Measurements from ENCODE around the gene PTPRM. TPM values are rescaled to one million over a fixed set of nuclear protein-coding genes. Genes with fewer than 3 reads are reported as not detected.

Gene PTPRM
- total and polyA plus RNA-seq, 2 of the 4 experiments (the other 2 are of a cell fraction), result 28.3 to 51.2 TPM

DNA sequence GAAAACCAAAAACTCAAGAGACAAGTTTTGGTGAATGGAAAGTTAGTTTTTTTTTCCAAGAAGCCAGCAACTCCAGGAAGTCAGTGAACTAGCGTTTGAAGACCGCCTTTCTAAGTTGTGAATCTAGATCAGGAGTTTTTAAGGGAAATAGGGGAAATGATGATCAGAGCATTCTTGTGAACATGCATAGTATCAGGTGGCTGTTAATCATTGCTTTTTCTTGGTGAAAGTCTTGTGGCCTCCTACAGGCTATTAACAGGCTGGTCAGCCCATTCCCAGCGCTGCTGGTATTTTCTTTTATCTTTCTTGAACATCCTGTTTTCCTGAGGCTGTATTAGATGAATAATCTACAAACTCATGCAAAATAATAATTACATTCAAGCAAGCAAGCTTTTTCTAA lies 155.8 kb downstream of the PTPRM start:
- 0 out of 2 replicates have a peak, but pooled peaks cover 1% of the 10 kb centered on the region for H3K4me1 ChIP-seq (ENCODE audit: control insufficient read depth, insufficient read depth, low read length)
- H3K4ac ChIP-seq (ENCODE audit: low read depth, low read length), result no peak overlapping the region
- no peaks in the 10 kb centered on the region for H4K20me1 ChIP-seq (ENCODE audit: insufficient read depth, low read length)
- peaks cover 0 to 4% of the 10 kb centered on the region in 2 experiments; a peak in 1 of 4 replicates for H3K79me1 ChIP-seq (ENCODE audit: low read depth in 1 of 2, low read length in 2 of 2)
- no peak overlapping the region for H2AK9ac ChIP-seq (replicated peaks; ENCODE audit: low read depth, low read length, poor library complexity)
- no peak overlapping the region for H4K91ac ChIP-seq (ENCODE audit: insufficient read depth, low read depth, low read length)
- no peak overlapping the region for H2AFZ ChIP-seq (replicated peaks; ENCODE audit: low read length, poor library complexity)
- no CpG with 5 or more reads among the region's 3 CpGs for WGBS, 2 experiments (ENCODE audit: extremely low coverage in 2 of 2, insufficient read length in 1 of 2)
- no peak overlapping the region for H3K14ac ChIP-seq (replicated peaks; ENCODE audit: low read depth, low read length)
- H2BK15ac ChIP-seq (ENCODE audit: low read depth, low read length), result no peak overlapping the region
- no peaks in the 10 kb centered on the region for H3K36me3 ChIP-seq (ENCODE audit: control insufficient read depth, insufficient read depth, low read length)
- intact Hi-C loops (cut with micrococcal nuclease), result no loop called here
- no peak overlapping the region for H2BK20ac ChIP-seq (ENCODE audit: low read depth, low read length)
- no peak overlapping the region for H4K5ac ChIP-seq (ENCODE audit: low read depth, low read length)
- H3K18ac ChIP-seq (ENCODE audit: low read depth, low read length), result no peak overlapping the region
- no peak overlapping the region for H3K23ac ChIP-seq (ENCODE audit: low read depth, low read length)
- H3K9me1 ChIP-seq (ENCODE audit: insufficient read depth, low read length), result no peaks in the 10 kb centered on the region
- no peak overlapping the region for H2BK5ac ChIP-seq (ENCODE audit: low read depth, low read length, poor library complexity, severe bottlenecking)
- dilution Hi-C loops (cut with HindIII; ENCODE audit: low sequenced_read_pairs, unreplicated experiment), result no loop called here
- TF ChIP-seq RCOR1 (IDR thresholded peaks at IDR 0.05; ENCODE audit: insufficient replicate concordance, low read length) (no peak), RAD21 (IDR thresholded peaks at IDR 0.05; ENCODE audit: low read length) (no peak), CHD1 (IDR thresholded peaks at IDR 0.05; ENCODE audit: low read depth, low read length) (no peak), CEBPB (IDR thresholded peaks at IDR 0.05; ENCODE audit: low read depth, low read length) (no peak), FOS (IDR thresholded peaks at IDR 0.05; ENCODE audit: low read depth, low read length) (no peak), RFX5 (IDR thresholded peaks at IDR 0.05; ENCODE audit: low read depth, low read length) (no peak), POLR2A (IDR thresholded peaks at IDR 0.05; ENCODE audit: low read depth, low read length) (no peak)
- TF ChIP-seq, protein P1, sequence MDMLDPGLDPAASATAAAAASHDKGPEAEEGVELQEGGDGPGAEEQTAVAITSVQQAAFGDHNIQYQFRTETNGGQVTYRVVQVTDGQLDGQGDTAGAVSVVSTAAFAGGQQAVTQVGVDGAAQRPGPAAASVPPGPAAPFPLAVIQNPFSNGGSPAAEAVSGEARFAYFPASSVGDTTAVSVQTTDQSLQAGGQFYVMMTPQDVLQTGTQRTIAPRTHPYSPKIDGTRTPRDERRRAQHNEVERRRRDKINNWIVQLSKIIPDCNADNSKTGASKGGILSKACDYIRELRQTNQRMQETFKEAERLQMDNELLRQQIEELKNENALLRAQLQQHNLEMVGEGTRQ (IDR thresholded peaks at IDR 0.05; ENCODE audit: low read depth, low read length), result no peak
- ChIA-PET POLR2A (ENCODE audit: unreplicated experiment) (no interaction called here), CTCF (no interaction called here)
- ATAC-seq (ENCODE audit: low read depth) (no peak), DNase-seq (no peak)
- in situ Hi-C loops (cut with MboI; ENCODE audit: low sequenced_read_pairs), result no loop called here
- H2AK5ac ChIP-seq (ENCODE audit: low read depth, low read length), result no peak overlapping the region
- H3K27me3 ChIP-seq (ENCODE audit: control insufficient read depth, insufficient read depth, low read length), result no peaks in the 10 kb centered on the region
- no peak overlapping the region for H3K27ac ChIP-seq (ENCODE audit: insufficient read depth, low read length)
- H3K56ac ChIP-seq (ENCODE audit: extremely low read depth, insufficient read depth, low read length), result no peak overlapping the region
- no peak overlapping the region for H3K4me3 ChIP-seq (ENCODE audit: insufficient read depth, low read depth, low read length)
- H2BK120ac ChIP-seq (ENCODE audit: low read depth, low read length), result no peak overlapping the region
- no peak overlapping the region for H3K9ac ChIP-seq (ENCODE audit: low read depth, low read length)
- H4K8ac ChIP-seq (ENCODE audit: low read depth in 2 of 2, low read length in 2 of 2), result no peak overlapping the region
- no peak overlapping the region for H3K4me2 ChIP-seq (ENCODE audit: low read depth, low read length)
- no TSS peak for BruUV-seq (replicated peaks)
- H3K9me3 ChIP-seq (ENCODE audit: control insufficient read depth, insufficient read depth, low read length), result no peaks in the 10 kb centered on the region
